GM10266 (cell line): ENCODE measurements around the gene MTFMT.

Source experiments
- DNase-seq: peaks from one replicate; pipeline ENCODE4 v3.0.0; 2012; ENCODE audit errors: extremely low spot score
- TF ChIP-seq, protein P1 (sequence below): IDR thresholded peaks from 2 replicates; pipeline ENCODE4 v1.5.1; 2012; ENCODE audit warnings: mild to moderate bottlenecking, low read depth; ENCODE audit not compliant: control insufficient read depth, insufficient read depth; ENCODE audit errors: missing control alignments

Gene MTFMT

DNA sequence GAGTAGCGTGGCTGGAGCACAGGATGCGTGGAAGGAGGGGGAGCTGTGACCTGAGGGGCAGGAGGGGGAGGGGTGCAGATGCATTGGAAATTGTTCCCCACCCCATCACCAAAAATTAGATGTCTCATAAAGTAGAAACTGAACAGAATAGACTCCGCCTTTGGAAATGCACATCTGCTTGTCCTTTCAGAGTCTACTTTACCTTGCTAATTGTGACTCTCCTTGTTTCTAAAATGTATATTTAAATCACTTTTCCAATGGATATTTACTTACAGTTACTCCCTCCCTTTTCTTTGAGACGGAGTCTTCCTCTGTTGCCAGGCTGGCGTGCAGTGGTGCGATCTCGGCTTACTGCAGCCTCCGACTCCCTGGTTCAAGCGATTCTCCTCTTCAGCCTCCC, 70.3 kb downstream of the MTFMT start:
- TF ChIP-seq, protein P1, sequence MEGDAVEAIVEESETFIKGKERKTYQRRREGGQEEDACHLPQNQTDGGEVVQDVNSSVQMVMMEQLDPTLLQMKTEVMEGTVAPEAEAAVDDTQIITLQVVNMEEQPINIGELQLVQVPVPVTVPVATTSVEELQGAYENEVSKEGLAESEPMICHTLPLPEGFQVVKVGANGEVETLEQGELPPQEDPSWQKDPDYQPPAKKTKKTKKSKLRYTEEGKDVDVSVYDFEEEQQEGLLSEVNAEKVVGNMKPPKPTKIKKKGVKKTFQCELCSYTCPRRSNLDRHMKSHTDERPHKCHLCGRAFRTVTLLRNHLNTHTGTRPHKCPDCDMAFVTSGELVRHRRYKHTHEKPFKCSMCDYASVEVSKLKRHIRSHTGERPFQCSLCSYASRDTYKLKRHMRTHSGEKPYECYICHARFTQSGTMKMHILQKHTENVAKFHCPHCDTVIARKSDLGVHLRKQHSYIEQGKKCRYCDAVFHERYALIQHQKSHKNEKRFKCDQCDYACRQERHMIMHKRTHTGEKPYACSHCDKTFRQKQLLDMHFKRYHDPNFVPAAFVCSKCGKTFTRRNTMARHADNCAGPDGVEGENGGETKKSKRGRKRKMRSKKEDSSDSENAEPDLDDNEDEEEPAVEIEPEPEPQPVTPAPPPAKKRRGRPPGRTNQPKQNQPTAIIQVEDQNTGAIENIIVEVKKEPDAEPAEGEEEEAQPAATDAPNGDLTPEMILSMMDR = no peak
- DNase-seq = no peak

DNA sequence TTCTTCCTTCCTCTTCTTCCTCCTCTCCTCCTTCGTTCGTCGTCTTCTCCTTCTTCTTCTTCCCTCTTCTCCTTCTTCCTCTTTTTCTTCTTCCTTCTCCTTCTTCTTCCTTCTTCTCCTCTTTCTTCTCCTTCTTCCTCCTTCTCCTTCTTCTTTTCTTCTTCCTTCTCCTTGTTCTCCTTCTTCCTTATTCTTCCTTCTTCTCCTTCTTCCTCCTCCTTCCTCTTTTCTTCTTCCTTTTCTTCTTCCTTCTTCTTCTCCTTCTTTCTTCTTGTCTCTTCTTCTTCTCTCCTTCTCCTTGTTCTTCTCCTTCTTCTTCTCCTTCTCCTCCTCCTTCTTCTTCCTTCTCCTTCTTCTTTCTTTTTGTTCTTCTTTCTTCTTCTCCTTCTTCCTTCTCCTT, 75.0 kb downstream of the MTFMT start:
- TF ChIP-seq, protein P1 = no peak
- DNase-seq = no peak

DNA sequence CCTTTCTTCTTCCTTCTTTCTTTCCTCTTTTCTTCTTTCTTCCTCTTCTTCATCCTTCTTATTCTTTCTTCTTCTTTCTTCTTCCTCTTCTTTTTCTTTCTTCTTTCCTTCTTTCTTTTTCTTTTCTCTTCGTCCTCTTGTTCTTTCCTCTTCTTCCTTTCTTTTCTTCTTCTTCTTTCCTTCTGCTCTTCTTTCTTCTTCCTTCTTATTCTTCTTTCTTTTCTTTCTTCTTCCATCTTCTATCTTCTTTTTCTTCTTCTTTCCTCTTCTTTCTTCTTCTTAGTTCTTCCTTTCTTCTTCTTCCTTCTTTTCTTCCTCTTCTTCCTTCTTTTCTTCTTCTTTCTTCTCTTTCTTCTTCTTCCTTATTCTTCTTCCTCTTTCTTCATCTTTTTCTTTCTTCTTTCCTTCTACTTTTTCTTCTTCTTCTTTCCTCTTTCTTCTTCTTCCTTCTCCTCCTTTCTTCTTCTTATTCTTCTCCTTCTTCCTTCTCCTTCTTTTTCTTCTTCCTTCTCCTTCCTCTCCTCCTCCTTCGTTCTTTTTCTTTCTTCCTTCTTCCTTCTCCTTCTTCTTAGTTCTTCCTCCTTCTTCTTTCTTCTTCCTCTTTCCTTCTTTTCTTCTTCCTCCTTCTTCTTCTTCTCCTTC, 77.5 kb downstream of the MTFMT start:
- no peak for DNase-seq
- TF ChIP-seq, protein P1 = no peak
